Measurements from ENCODE around the gene MACC1. TPM values are rescaled to one million over a fixed set of nuclear protein-coding genes. Genes with fewer than 3 reads are reported as not detected.

MACC1 gene
- total RNA-seq, 1 experiment from 2014 or later, result 7.9 TPM

DNA sequence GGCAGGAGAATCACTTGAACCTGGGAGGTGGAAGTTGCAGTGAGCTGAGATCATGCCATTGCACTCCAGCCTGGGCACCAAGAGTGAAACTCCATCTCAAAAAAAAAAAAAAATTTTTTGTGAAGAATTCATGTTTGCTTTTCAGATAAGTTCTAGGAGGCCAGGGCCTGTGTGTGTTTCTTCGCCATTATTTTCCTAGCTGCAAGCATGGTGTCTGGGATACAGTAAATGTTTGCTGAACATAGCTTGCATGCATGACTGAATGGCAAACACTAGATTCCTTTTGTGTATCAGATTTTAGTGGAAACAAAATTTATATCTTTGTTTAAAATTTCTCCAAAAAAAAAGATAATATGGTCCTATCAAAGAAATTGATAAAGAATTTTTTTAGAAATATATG lies 9.7 kb upstream of the MACC1 start:
- Histone ChIP-seq H3K4me2 (ENCODE audit: low read length) (no peak overlapping the region), H3K4me3 (ENCODE audit: low read length) (no peak overlapping the region), H2AFZ (ENCODE audit: low read length) (no peak overlapping the region), H4K20me1 (ENCODE audit: low read length) (no peaks in the 10 kb centered on the region), H3K36me3 (ENCODE audit: low read depth, low read length) (no peaks in the 10 kb centered on the region), H3K9me2 (replicated peaks; ENCODE audit: low read length) (no peaks in the 10 kb centered on the region), H3F3A (ENCODE audit: low read length, unreplicated experiment) (no peaks in the 10 kb centered on the region), H3K27me3 (ENCODE audit: low read length) (no peaks in the 10 kb centered on the region), H3K9ac (ENCODE audit: low read length) (no peak overlapping the region), H3K9me3 (ENCODE audit: low read length) (no peaks in the 10 kb centered on the region), H3K79me2 (ENCODE audit: low read length) (no peaks in the 10 kb centered on the region), H3K27ac (ENCODE audit: low read length) (peak overlapping the region; percentile 19; the same call in 1 of the 2 replicates), H3K4me1 (ENCODE audit: insufficient read depth, low read length) (peaks cover 19% of the 10 kb centered on the region)
- ATAC-seq (no peak), DNase-seq (no peak)
- intact Hi-C loops (cut with micrococcal nuclease), result no loop called here
- BruUV-seq (replicated peaks), result no TSS peak
- POLR2A ChIA-PET (ENCODE audit: unreplicated experiment), result interaction anchor here (0.5 kb wide), 2 partner anchors 13 to 75 kb away, joined by 3 read pairs; no protein-coding TSS in a partner anchor
- CTCF ChIA-PET, result interaction anchor here (0.6 kb wide), 1 partner anchor 71 kb away, joined by 3 read pairs; no protein-coding TSS in a partner anchor
- TF ChIP-seq EZH2phosphoT487 (IDR thresholded peaks at IDR 0.05; ENCODE audit: borderline replicate concordance, low read length) (no peak), CTCF (conservative IDR thresholded peaks at IDR 0.05; ENCODE audit: low read depth, low read length) (no peak), EZH2 (IDR thresholded peaks at IDR 0.05; ENCODE audit: low read length, unreplicated experiment) (no peak)

GRCh38 chr7:20225384-20225783 lies 8.2 kb upstream of the MACC1 start:
- Histone ChIP-seq H3K9ac (ENCODE audit: low read length) (no peak overlapping the region), H3K9me2 (replicated peaks; ENCODE audit: low read length) (no peaks in the 10 kb centered on the region), H2AFZ (ENCODE audit: low read length) (no peak overlapping the region), H3F3A (ENCODE audit: low read length, unreplicated experiment) (peaks cover 4% of the 10 kb centered on the region), H3K27me3 (ENCODE audit: low read length) (no peaks in the 10 kb centered on the region), H3K4me1 (ENCODE audit: insufficient read depth, low read length) (peaks cover 28% of the 10 kb centered on the region), H3K4me2 (ENCODE audit: low read length) (no peak overlapping the region), H3K36me3 (ENCODE audit: low read depth, low read length) (no peaks in the 10 kb centered on the region), H3K27ac (ENCODE audit: low read length) (no peak overlapping the region), H4K20me1 (ENCODE audit: low read length) (no peaks in the 10 kb centered on the region), H3K9me3 (ENCODE audit: low read length) (no peaks in the 10 kb centered on the region), H3K4me3 (ENCODE audit: low read length) (no peak overlapping the region), H3K79me2 (ENCODE audit: low read length) (no peaks in the 10 kb centered on the region)
- no TSS peak for BruUV-seq (replicated peaks)
- DNase-seq, result no peak
- ChIA-PET CTCF (no interaction called here), POLR2A (ENCODE audit: unreplicated experiment) (no interaction called here)
- intact Hi-C loops (cut with micrococcal nuclease), result no loop called here
- no peak for TF ChIP-seq EZH2 (IDR thresholded peaks at IDR 0.05; ENCODE audit: low read length, unreplicated experiment)
- no peak for TF ChIP-seq CTCF (conservative IDR thresholded peaks at IDR 0.05; ENCODE audit: low read depth, low read length)
- TF ChIP-seq EZH2phosphoT487 (IDR thresholded peaks at IDR 0.05; ENCODE audit: borderline replicate concordance, low read length), result no peak
- ATAC-seq, result no peak

DNA sequence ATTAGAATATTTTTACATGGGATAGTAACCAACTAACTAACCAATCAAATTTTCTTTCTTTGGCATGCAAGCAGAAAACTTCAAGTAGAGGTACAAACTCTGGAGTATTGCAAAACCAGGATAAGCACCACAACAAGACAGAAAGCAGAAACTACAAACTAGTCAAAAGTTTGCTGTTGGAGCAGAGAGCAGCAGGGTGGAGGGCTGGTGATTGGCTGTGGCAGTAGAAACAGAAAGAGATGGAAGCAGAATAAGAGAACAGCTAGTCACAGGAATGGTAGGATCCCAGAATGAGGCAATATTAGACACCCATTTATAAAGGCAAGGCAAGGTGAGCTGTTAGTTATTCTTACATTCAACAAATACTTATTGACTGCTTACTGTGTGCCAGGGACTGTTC lies 6.8 kb upstream of the MACC1 start:
- POLR2A ChIA-PET (ENCODE audit: unreplicated experiment), result no interaction called here
- intact Hi-C loops (cut with micrococcal nuclease), result no loop called here

More for the DNA sequence above, 6.8 kb upstream of the MACC1 start:
- DNase-seq (no peak), ATAC-seq (no peak)
- no peak overlapping the region for H3K9ac ChIP-seq (ENCODE audit: low read length)
- H3K4me3 ChIP-seq (ENCODE audit: low read length), result no peak overlapping the region
- CTCF ChIA-PET, result no interaction called here
- no peaks in the 10 kb centered on the region for H3K27me3 ChIP-seq (ENCODE audit: low read length)
- TF ChIP-seq CTCF (conservative IDR thresholded peaks at IDR 0.05; ENCODE audit: low read depth, low read length) (no peak), EZH2phosphoT487 (IDR thresholded peaks at IDR 0.05; ENCODE audit: borderline replicate concordance, low read length) (no peak), EZH2 (IDR thresholded peaks at IDR 0.05; ENCODE audit: low read length, unreplicated experiment) (no peak)
- no peaks in the 10 kb centered on the region for H3K9me3 ChIP-seq (ENCODE audit: low read length)
- no peak overlapping the region for H3K4me2 ChIP-seq (ENCODE audit: low read length)
- BruUV-seq (replicated peaks), result no TSS peak
- peaks cover 39% of the 10 kb centered on the region for H3K4me1 ChIP-seq (ENCODE audit: insufficient read depth, low read length)
- no peaks in the 10 kb centered on the region for H3K36me3 ChIP-seq (ENCODE audit: low read depth, low read length)
- no peak overlapping the region for H3K27ac ChIP-seq (ENCODE audit: low read length)
- no peaks in the 10 kb centered on the region for H3K9me2 ChIP-seq (replicated peaks; ENCODE audit: low read length)
- no peaks in the 10 kb centered on the region for H3K79me2 ChIP-seq (ENCODE audit: low read length)
- peaks cover 6% of the 10 kb centered on the region for H3F3A ChIP-seq (ENCODE audit: low read length, unreplicated experiment)
- no peak overlapping the region for H2AFZ ChIP-seq (ENCODE audit: low read length)
- H4K20me1 ChIP-seq (ENCODE audit: low read length), result no peaks in the 10 kb centered on the region

Data from PC-3 (cell line).